ENCODE data around the gene EPM2AIP1. TPM values are rescaled to one million over a fixed set of nuclear protein-coding genes. Genes with fewer than 3 reads are reported as not detected.

The EPM2AIP1 gene
- total RNA-seq, 1 experiment from 2014 or later: 12.2 TPM

- ChIA-PET POLR2A (no interaction called here), CTCF (no interaction called here)
- Histone ChIP-seq H3K36me3 (ENCODE audit: control insufficient read depth, insufficient read depth, low read length) (peaks cover 2% of the 10 kb centered on the region), H3K9me3 (no peaks in the 10 kb centered on the region), H3K4me1 (no peaks in the 10 kb centered on the region), H3K4me3 (ENCODE audit: low read depth, low read length) (no peak overlapping the region), H3K27me3 (replicated peaks; ENCODE audit: control insufficient read depth, insufficient read depth, low read length) (no peaks in the 10 kb centered on the region)
- intact Hi-C loops (cut with micrococcal nuclease; ENCODE audit: unreplicated experiment): no loop called here
- no peak for TF ChIP-seq CTCF (IDR thresholded peaks at IDR 0.05; ENCODE audit: insufficient read depth in 1 of 2, low read depth in 1 of 2, low read length in 1 of 2, severe bottlenecking in 1 of 2, unreplicated experiment in 1 of 2)
- no TSS peak for BruUV-seq (replicated peaks)
- Mint-ChIP-seq H3K4me1 (ENCODE audit: low read depth, unreplicated experiment) (no peaks in the 10 kb centered on the region), H3K4me3 (ENCODE audit: unreplicated experiment) (no peak overlapping the region), H3K9me3 (ENCODE audit: unreplicated experiment) (no peaks in the 10 kb centered on the region), H3K27me3 (ENCODE audit: insufficient read depth, unreplicated experiment) (no peaks in the 10 kb centered on the region), H3K27ac (ENCODE audit: unreplicated experiment) (no peak overlapping the region), H3K36me3 (ENCODE audit: insufficient read depth, unreplicated experiment) (peaks cover 39% of the 10 kb centered on the region)
- no peak for DNase-seq
Measured at GRCh38 chr3:37040231-37040630, 47.3 kb upstream of the EPM2AIP1 start.

GRCh38 chr3:37039161-37039846, 46.4 kb upstream of the EPM2AIP1 start:
- no peak overlapping the region for H3K4me3 ChIP-seq (ENCODE audit: low read depth, low read length)
- H3K4me1 ChIP-seq: no peaks in the 10 kb centered on the region
- ChIA-PET POLR2A (no interaction called here), CTCF (no interaction called here)
- Mint-ChIP-seq H3K27ac (ENCODE audit: unreplicated experiment) (no peak overlapping the region), H3K36me3 (ENCODE audit: insufficient read depth, unreplicated experiment) (peaks cover 45% of the 10 kb centered on the region), H3K9me3 (ENCODE audit: unreplicated experiment) (no peaks in the 10 kb centered on the region), H3K27me3 (ENCODE audit: insufficient read depth, unreplicated experiment) (no peaks in the 10 kb centered on the region), H3K4me3 (ENCODE audit: unreplicated experiment) (no peak overlapping the region), H3K4me1 (ENCODE audit: low read depth, unreplicated experiment) (no peaks in the 10 kb centered on the region)
- H3K9me3 ChIP-seq: no peaks in the 10 kb centered on the region
- BruUV-seq (replicated peaks): no TSS peak
- DNase-seq: no peak
- intact Hi-C loops (cut with micrococcal nuclease; ENCODE audit: unreplicated experiment): no loop called here
- no peak for TF ChIP-seq CTCF (IDR thresholded peaks at IDR 0.05; ENCODE audit: insufficient read depth in 1 of 2, low read depth in 1 of 2, low read length in 1 of 2, severe bottlenecking in 1 of 2, unreplicated experiment in 1 of 2)
- no peaks in the 10 kb centered on the region for H3K27me3 ChIP-seq (replicated peaks; ENCODE audit: control insufficient read depth, insufficient read depth, low read length)
- peaks cover 2% of the 10 kb centered on the region for H3K36me3 ChIP-seq (ENCODE audit: control insufficient read depth, insufficient read depth, low read length)

- Histone ChIP-seq H3K4me1 (no peaks in the 10 kb centered on the region), H3K36me3 (ENCODE audit: control insufficient read depth, insufficient read depth, low read length) (peaks cover 2% of the 10 kb centered on the region), H3K4me3 (ENCODE audit: low read depth, low read length) (no peak overlapping the region), H3K27me3 (replicated peaks; ENCODE audit: control insufficient read depth, insufficient read depth, low read length) (no peaks in the 10 kb centered on the region), H3K9me3 (no peaks in the 10 kb centered on the region)
- no TSS peak for BruUV-seq (replicated peaks)
- no peak for TF ChIP-seq CTCF (IDR thresholded peaks at IDR 0.05; ENCODE audit: insufficient read depth in 1 of 2, low read depth in 1 of 2, low read length in 1 of 2, severe bottlenecking in 1 of 2, unreplicated experiment in 1 of 2)
- H3K4me1 Mint-ChIP-seq (ENCODE audit: low read depth, unreplicated experiment): no peaks in the 10 kb centered on the region
- H3K9me3 Mint-ChIP-seq (ENCODE audit: unreplicated experiment): no peaks in the 10 kb centered on the region
- H3K4me3 Mint-ChIP-seq (ENCODE audit: unreplicated experiment): no peak overlapping the region
- H3K36me3 Mint-ChIP-seq (ENCODE audit: insufficient read depth, unreplicated experiment): peaks cover 53% of the 10 kb centered on the region
- intact Hi-C loops (cut with micrococcal nuclease; ENCODE audit: unreplicated experiment): no loop called here
- POLR2A ChIA-PET: no interaction called here
- CTCF ChIA-PET: no interaction called here
- no peak for DNase-seq
- H3K27me3 Mint-ChIP-seq (ENCODE audit: insufficient read depth, unreplicated experiment): no peaks in the 10 kb centered on the region
- no peak overlapping the region for H3K27ac Mint-ChIP-seq (ENCODE audit: unreplicated experiment)
Measured at GRCh38 chr3:37037352-37037751, 44.4 kb upstream of the EPM2AIP1 start.
